Activated CD4-positive, alpha-beta T cell treated with anti-CD3 and anti-CD28 coated beads for 24 hours (primary cell): ENCODE results near the gene CHEK1.
"Not testable (repeated sequence)": the region's sequence is repeated elsewhere in the genome, so short reads cannot be mapped to it uniquely, and the experiment has no call there.

ENCODE experiments used
- DNase-seq, 2 donors: peaks; one replicate each; pipeline ENCODE4 v3.0.0-alpha.2; 2020; ENCODE audit warnings: low read depth in 2 of 2

CHEK1 gene

DNA sequence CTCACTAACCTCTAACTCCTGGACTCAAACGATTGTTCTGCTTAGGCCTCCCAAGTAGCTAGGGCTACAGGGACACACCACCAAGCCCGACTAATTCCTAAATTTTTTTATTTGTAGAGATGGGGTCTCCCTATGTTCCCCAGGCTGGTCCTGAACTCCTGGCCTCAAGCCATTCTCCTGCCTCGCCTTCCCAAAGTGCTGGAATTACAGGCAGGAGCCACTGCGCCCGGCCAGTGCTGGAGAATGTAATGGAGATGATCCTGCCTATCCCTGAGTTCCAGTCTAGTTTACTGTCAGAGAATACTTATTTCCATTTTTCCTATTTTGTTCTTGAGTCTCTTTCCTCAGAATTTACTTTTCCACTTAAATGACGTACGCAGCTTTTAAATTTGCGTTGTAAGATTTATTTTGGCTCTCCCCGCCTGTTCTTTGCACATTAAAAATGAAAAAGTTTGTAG, at the start of gene CHEK1:
Gene CHEK1 (plus strand): TSS at position 408 of the 458 bp plus-strand sequence. CDS start 1,606 bp downstream, outside the sequence.
- no peak for DNase-seq

DNA sequence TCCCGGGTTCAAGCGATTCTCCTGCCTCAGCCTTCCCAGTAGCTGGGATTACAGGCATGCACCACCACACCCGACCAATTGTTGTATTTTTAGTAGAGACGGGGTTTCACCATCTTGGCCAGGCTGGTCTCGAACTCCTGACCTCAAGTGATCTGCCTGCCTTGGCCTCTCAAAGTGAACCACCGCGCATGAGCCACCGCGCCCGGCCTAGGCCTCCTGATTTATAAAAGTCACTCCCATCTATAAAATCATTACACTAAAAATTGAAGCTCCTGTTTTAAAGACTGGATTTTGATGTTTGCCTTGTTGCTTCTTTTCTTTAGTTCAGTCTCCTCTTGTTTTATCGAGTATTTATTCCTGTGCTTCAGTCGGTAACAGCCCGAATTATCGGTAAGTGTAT, 47.8 kb upstream of the CHEK1 start:
- not testable (repeated sequence) for DNase-seq

DNA sequence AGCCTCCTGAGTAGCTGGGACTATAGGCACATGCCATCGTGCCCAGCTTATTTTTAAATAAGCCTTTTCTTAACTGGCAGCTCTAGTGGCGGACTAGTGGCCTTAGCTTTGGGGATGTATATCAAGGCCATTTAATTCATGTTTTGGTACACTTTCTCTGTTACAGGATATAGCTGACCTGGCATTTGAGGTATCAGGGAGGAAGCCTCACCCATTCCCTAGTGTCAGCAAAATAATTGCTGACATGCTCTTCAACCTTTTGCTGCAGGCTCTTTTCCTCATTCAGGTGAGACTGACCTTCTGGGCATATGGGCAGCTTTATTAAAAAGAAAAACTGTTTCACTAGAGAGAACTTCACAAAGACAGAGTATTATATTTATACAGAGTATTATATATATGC, 46.2 kb upstream of the CHEK1 start:
- DNase-seq, result no peak

GRCh38 chr11:125579811-125580210, 45.2 kb upstream of the CHEK1 start:
- no peak for DNase-seq

GRCh38 chr11:125583496-125583895, 41.5 kb upstream of the CHEK1 start:
- no peak for DNase-seq

GRCh38 chr11:125585487-125585886, 39.5 kb upstream of the CHEK1 start:
- DNase-seq, result no peak

- DNase-seq, result no peak
Measured at GRCh38 chr11:125586623-125587022, 38.3 kb upstream of the CHEK1 start.

- DNase-seq, result no peak
Measured at GRCh38 chr11:125587480-125587879, 37.5 kb upstream of the CHEK1 start.

DNA sequence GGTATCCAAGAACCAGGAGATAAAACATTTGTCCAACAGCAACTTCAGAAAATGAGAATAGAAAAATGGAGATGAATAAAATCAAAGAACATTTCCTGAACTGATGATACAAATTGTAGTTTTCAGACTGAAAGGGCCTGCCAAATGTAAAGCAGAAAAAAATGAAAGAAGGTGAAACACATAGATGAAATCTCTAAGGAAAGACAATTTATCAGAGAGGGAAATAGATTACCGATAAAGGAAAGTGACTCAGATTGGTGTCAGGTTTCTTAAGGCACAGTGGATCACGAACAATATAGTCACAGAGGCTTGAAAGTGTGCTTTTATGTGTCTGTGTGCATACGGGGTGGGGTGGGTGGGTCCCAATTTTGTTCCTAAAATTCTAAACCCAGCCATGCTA, 36.5 kb upstream of the CHEK1 start:
- DNase-seq, result no peak

DNA sequence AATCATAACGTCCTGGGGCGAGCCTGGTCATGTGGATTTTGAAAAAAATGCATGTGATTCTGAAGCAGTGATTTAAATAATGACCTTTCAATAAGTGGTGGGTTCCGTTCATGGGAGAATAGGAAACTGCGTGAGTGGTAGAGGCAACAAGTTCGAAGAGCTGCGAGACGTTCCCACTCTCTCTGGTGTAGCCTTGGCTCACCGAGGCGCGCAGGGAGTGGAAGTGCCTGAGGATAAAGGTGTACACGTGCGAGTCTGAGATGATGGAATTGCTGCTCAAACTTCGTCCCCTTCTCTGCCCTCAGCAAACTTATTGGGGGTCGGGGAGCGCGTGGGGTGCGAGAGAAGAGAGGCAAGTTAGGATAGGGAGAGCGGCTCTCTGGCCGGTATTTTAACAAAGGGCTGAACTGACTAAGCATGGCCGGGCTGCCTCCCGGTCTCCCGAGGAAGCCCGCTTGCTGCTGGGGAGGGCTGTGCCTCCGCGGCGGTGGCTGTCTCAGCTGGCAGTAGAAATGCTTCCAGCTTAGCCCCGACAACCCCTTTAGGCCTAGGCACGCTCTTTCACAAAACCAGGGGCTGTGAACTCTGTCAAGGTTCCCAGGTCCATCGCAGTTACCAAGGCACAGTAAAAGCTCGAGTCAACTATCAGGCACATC, 33.2 kb upstream of the CHEK1 start:
- peak; percentile 14 to 18 for DNase-seq

DNA sequence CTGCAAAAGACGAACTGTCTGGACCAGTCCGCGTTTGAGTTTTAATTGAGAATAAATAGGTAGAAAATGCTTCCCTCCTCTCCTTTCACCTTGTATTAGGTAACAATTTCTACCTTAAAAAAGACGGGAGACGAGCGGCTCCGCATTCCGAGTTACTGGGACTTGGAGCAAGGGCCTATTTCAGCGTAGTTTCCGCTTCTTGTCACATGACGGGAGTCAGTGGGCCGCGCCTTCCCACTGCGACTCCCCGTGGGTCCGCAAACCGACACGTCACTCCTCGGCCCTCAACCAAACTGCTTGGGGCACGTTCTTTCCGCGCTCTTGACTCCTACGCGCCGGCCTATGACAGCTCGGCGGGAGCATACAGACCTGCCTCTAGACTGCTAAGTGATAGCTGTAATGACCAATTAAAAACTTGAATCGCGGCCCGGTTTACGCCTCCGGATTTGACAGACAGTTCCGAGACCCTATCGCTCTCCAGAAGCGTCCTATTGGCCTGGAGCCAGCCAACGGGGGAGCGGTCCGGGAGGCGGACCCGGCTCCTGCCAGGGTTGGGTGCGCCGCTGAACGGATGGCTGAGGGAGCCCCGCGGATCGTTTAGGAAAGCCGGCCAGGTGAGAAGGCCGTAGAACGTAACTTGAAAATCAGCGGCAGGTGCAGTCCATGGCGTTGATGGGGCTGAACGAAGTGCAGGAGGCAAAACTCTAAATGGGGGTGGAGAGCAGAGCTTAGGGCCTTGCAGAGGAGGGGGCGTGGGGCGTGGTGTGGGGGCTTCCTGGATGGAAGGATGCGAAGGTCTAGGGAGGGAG, 32.5 kb upstream of the CHEK1 start, which contains the start of gene STT3A:
Gene STT3A (plus strand): TSS at position 548 of the 809 bp plus-strand sequence. CDS start 3,064 bp downstream, outside the sequence.
- DNase-seq, result peak; percentile 93 to 98

DNA sequence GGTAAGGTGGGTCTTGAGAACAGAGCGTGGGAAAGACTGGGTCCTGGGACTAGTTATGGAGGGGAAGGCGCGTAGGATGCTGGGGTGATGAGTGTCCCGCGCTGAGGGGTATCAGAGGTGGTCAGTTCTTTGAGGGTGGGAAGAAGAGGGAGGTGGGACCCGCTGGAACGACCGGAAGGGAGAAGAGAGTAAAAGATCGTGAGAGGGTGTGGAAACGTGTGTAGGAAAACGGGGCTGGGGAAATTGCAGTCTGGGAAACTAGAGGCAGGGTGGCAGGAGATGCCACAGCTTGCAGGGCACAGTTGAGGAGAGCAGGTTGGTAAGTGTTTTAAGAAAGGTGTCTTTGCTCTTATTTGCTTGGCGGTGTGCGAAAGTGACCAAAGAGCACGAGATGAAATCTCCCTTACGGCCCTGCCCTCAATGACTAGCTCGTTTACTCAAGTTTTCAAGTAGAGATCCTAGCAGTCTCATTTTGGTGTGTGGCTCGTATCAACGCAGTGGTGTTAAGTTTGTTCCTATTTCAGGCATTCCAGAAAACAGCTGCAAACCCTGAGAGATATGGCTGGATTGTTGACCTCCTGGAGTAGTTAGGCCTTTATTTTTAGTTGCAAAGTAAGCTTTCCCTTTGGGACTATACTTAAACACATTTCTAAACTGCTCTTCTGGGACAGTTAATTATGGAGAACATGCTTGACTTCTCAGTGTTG, 31.7 kb upstream of the CHEK1 start:
- DNase-seq, result no peak

DNA sequence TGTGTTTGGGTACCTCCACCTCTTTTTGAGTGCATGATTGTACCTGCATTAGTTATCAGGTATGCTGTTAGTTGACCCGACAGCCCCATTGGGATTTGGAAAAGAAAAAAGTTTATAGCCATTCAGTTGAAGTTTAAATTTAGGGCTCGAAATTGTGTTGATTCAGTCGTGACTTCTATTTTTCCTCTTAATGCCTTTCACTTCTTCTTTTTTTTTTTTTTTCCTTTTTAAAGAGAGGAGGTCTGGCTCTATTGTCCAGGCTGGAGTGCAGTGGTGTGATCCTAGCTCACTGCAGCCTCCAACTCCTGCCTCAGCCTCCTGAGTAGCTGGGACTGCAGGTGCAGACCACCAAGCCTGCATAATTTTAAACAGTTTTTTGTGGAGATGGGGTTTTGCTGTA, 30.0 kb upstream of the CHEK1 start:
- no peak for DNase-seq

DNA sequence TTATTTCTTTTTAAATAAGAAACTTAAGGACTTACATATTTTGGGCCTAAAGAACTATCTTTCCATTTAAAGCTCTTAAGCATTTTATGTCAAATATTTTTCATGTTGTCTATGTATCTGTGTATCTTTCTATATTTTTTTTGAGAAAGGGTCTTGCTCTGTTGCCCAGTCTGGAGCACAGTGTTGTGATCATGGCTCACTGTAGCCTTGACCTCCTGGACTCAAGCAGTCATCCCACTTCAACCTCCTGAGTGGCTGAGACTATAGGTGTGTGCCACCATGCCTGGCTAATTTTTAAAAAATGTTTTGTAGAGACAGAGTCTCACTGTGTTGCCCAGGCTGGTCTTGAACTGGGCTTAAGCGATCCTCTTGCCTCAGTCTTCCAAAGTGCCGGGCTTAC, 24.3 kb upstream of the CHEK1 start:
- DNase-seq, result no peak

GRCh38 chr11:125603207-125603606, 21.8 kb upstream of the CHEK1 start:
- DNase-seq, result no peak

DNA sequence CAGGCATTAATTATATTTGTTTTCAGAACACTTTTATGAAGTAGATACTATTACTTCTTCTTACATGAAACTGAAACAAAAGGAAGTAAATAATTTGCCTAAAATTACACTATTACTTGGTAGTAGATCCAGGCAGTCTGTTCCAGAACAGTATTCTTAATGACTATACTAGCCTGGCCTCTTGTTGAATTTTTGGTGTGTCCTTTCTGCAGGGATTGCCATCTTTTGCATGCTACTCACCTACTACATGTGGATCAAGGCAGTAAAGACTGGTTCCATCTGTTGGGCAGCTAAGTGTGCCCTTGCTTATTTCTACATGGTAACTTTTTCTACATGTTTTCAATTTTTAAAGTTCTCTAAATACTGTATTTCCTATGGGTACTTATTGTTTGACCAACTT, 19.5 kb upstream of the CHEK1 start:
- DNase-seq, result no peak

- no peak for DNase-seq
Measured at GRCh38 chr11:125609545-125609944, 15.4 kb upstream of the CHEK1 start.

DNA sequence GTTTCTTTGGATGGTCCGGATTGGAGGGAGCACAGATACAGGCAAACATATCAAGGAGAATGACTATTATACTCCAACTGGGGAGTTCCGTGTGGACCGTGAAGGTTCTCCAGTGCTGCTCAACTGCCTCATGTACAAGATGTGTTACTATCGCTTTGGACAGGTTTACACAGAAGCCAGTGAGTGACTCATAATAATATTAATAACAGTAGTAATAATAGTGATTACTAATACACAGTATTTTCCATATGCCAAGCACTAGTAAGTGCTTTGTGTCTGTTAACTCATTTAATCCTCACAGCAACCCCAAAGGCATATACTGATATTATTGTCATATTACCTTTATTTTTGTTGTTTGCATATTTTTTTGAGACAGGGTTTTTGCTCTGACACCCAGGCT, 6.6 kb upstream of the CHEK1 start:
- DNase-seq, result no peak

DNA sequence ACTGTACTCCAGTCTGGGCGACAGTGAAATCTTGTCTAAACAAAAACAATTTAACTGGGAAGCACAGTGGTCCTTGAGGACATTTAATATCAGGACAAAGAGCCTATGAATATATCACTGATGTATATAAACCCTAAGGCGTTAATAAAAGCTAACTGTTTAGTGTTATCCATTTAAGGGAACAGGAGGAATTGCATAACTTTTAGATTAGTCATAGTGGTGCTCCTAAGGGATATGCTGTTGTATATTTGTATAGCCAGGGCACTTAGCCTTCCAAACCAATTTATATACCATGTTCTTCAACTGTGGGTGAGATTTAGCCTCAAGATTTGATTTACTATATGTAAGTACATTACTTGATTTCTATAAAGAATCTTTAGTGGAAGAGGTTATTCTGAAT, 3.0 kb upstream of the CHEK1 start:
- no peak for DNase-seq

DNA sequence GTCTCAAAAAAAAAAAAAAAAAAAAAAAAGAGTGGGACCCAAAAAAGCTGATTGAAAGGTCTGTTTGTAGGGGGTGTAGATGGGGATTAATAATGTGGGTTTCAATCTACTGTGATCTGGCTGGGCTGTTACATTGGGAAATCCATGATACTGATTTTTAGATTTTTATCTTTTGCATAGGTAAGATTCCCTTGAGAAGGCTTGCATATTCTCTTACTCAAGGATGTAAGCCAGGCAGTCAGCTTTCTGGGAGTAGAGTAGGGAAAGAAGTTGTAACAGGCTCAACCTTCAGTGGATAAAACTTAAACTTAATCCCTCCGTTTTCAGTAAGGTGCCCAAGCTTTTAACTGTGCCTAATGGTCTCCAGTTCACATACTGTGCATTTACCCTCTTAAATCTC, 1.9 kb upstream of the CHEK1 start:
- no peak for DNase-seq

DNA sequence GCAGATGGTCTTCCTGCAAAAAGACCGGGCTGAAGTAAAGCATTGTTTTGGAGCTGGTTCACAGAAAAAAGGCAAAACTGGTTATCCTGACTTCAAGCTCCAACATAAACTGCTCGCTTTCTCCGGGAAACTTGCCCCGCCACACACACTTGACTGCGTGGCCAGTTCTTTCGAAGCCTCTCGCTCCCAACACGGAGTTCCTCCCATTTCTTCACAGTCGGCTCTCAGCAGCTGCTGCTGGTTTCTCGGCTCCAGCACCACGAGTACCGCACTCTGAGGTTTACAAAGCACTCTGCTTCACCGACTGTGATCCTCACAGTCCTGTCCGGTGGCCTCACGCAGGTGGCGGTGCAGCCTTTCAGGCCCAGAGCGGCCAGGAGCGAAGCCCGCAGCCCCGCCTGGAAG, 264 bp downstream of the CHEK1 start:
- no peak for DNase-seq

DNA sequence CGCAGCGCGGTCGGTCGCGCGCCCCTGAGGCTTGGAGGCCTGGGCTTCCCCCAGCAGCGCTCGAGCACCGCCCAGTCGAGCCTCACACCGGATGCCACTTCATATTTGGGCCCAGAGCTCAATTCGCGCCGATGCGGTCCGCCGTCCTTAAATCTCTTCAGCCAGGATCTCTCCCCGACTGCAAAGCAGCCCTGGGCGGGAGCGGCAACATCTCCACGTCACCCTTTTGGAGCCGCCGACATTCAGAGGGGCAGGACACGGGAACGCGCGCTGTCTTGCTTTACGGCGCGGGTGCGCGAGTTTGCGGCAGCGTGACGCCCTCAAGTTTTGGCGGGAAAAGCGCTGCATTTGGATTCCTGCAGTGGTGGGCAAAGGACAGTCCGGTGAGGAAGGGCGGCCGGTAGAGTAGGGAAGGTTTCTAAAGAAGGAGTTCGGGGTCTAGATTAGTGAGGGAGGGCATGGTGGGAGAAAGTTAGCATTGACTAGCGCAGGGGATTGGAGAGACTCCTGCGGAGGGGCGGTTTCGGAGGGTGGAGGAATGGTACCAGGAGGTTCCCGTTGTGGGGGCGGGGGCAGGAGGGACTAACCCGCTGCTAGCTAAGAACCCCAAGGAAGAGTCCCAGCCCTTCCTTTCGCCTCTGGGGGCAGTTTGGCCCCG, 796 bp downstream of the CHEK1 start:
- peak; percentile 74 to 85 for DNase-seq
